Upper lobe of left lung (tissue), 6 donors: ENCODE data around the gene TSHZ2. TPM values are rescaled to one million over a fixed set of nuclear protein-coding genes. Genes with fewer than 3 reads are reported as not detected.

Source experiments
- ATAC-seq, 2 donors: fragments of 200-7000 bp; cut with Tn5 transposase; one replicate each; pipeline ENCODE4 v1.9.1; 2022; ENCODE audit warnings: mild to moderate bottlenecking in 2 of 2, moderate library complexity in 2 of 2; ENCODE audit not compliant: low FRiP score in 2 of 2
- DNase-seq, 2 donors: peaks; one replicate each; pipeline ENCODE4 v3.0.0-alpha.2; 2019 to 2020
- H3K27ac ChIP-seq, 4 donors: fragments of 200-600 bp; sonication (generic); one replicate each; pipeline ENCODE4 v1.5.1; 2016 to 2019
- H3K27me3 ChIP-seq, 4 donors: fragments of 200-600 bp; sonication (generic); one replicate each; pipeline ENCODE4 v1.5.1; 2017 to 2019
- H3K36me3 ChIP-seq, 4 donors: fragments of 200-600 bp; sonication (generic); one replicate each; pipeline ENCODE4 v1.5.1; 2016 to 2019
- H3K4me1 ChIP-seq, 4 donors: fragments of 200-600 bp; sonication (generic); one replicate each; pipeline ENCODE4 v1.5.1; 2018 to 2019
- H3K4me3 ChIP-seq, 4 donors: fragments of 200-600 bp; sonication (generic); one replicate each; pipeline ENCODE4 v1.5.1; 2017 to 2019; ENCODE audit warnings: mild to moderate bottlenecking in 2 of 4, moderate library complexity in 1 of 4
- H3K9me3 ChIP-seq, 4 donors: fragments of 200-600 bp; sonication (generic); one replicate each; pipeline ENCODE4 v1.5.1; 2018 to 2019
- CTCF ChIP-seq, 6 experiments: fragments of 450-650 bp in 4 of 6; fragments of 200-600 bp in 2 of 6; sonication (generic) in 2 of 6; IDR thresholded peaks; one replicate each; pipeline ENCODE4 v1.5.1; 2016 to 2019; ENCODE audit warnings: antibody characterized with exemption in 6 of 6
- EP300 ChIP-seq, 4 donors: sonication (generic); formaldehyde crosslinking; IDR thresholded peaks; one replicate each; pipeline ENCODE4 v1.5.1; 2017; ENCODE audit warnings: antibody characterized with exemption in 4 of 4, control low read depth in 2 of 4
- POLR2A ChIP-seq, 4 donors: fragments of 450-650 bp; IDR thresholded peaks; one replicate each; pipeline ENCODE4 v1.5.1; 2016 to 2017; ENCODE audit warnings: antibody characterized with exemption in 4 of 4, mild to moderate bottlenecking in 2 of 4
- POLR2AphosphoS5 ChIP-seq, 2 donors: sonication (generic); formaldehyde crosslinking; IDR thresholded peaks; one replicate each; pipeline ENCODE4 v1.5.1; 2017; ENCODE audit warnings: antibody characterized with exemption in 2 of 2
- WGBS, 2 donors: methylation state at CpG; one replicate each; pipeline ENCODE4 v1.1.5; 2017 to 2018; 5-methylcytosine and 5-hydroxymethylcytosine counted together
- total RNA-seq, 6 donors: library from RNA; depleted of rRNA in 4 of 6; stranded (reverse); fragments of >200 nt in 4 of 6; gene quantifications; one replicate each; pipeline versions ENCODE4 v1.1.0 to v1.2.1, GENCODE V29; 2016 to 2021
- donor health status: DM: no; HTN: no; CAD: no; lungs with moderate emphysema.
- donor health status: DM: no; HTN: yes; CAD: no; lungs with severe emphysema.

TSHZ2 gene
- total RNA-seq, 6 donors from 2014 or later, result 1.8 to 10.0 (median 3.2) TPM

GRCh38 chr20:53394433-53394832 lies 422.3 kb downstream of the TSHZ2 start:
- no peak for DNase-seq
- no peak for ATAC-seq
- Histone ChIP-seq H3K4me1 (peaks cover 0 to 3% (median 0%) of the 10 kb centered on the region in 4 donors), H3K27ac (no peak overlapping the region), H3K27me3 (no peaks in the 10 kb centered on the region), H3K36me3 (no peaks in the 10 kb centered on the region), H3K9me3 (no peaks in the 10 kb centered on the region), H3K4me3 (no peak overlapping the region)
- no peak for TF ChIP-seq POLR2AphosphoS5 (IDR thresholded peaks at IDR 0.05)
- no peak for TF ChIP-seq POLR2A (IDR thresholded peaks at IDR 0.05)
- TF ChIP-seq CTCF (IDR thresholded peaks at IDR 0.05), result no peak
- no peak for TF ChIP-seq EP300 (IDR thresholded peaks at IDR 0.05)

GRCh38 chr20:53395188-53395923 lies 423.2 kb downstream of the TSHZ2 start:
- no peaks in the 10 kb centered on the region for H3K36me3 ChIP-seq
- no peak for DNase-seq
- peak in 1 of 4 donors; percentile 41 for TF ChIP-seq EP300 (IDR thresholded peaks at IDR 0.05)
- no peak for TF ChIP-seq POLR2A (IDR thresholded peaks at IDR 0.05)
- H3K27me3 ChIP-seq, result no peaks in the 10 kb centered on the region
- 51 to 52% methylated on average over 5 of the region's 5 CpGs for WGBS, 2 donors
- no peak for ATAC-seq
- H3K27ac ChIP-seq, result peak overlapping the region in 2 of 4 donors; percentile 26 to 67
- no peak overlapping the region for H3K4me3 ChIP-seq
- peaks cover 0 to 3% (median 0%) of the 10 kb centered on the region in 4 donors for H3K4me1 ChIP-seq
- no peaks in the 10 kb centered on the region for H3K9me3 ChIP-seq

GRCh38 chr20:53399083-53399482 lies 426.9 kb downstream of the TSHZ2 start:
- H3K27ac ChIP-seq, result no peak overlapping the region
- TF ChIP-seq CTCF (IDR thresholded peaks at IDR 0.05) (no peak), POLR2A (IDR thresholded peaks at IDR 0.05) (no peak), EP300 (IDR thresholded peaks at IDR 0.05) (no peak), POLR2AphosphoS5 (IDR thresholded peaks at IDR 0.05) (no peak)
- no peak overlapping the region for H3K4me3 ChIP-seq
- DNase-seq (no peak), ATAC-seq (no peak)
- WGBS, 2 donors, result 83 to 87% methylated on average over 7 of the region's 7 CpGs
- H3K27me3 ChIP-seq, result no peaks in the 10 kb centered on the region
- H3K9me3 ChIP-seq, result no peaks in the 10 kb centered on the region
- no peaks in the 10 kb centered on the region for H3K36me3 ChIP-seq
- H3K4me1 ChIP-seq, result peaks cover 0 to 3% (median 0%) of the 10 kb centered on the region in 4 donors

GRCh38 chr20:53399592-53400335 lies 427.6 kb downstream of the TSHZ2 start:
- no peaks in the 10 kb centered on the region for H3K27me3 ChIP-seq
- peak in 1 of 2 donors; percentile 76 for DNase-seq
- TF ChIP-seq POLR2AphosphoS5 (IDR thresholded peaks at IDR 0.05) (no peak), EP300 (IDR thresholded peaks at IDR 0.05) (no peak), POLR2A (IDR thresholded peaks at IDR 0.05) (no peak), CTCF (IDR thresholded peaks at IDR 0.05) (no peak)
- peak; percentile 49 to 92 for ATAC-seq
- H3K9me3 ChIP-seq, result no peaks in the 10 kb centered on the region
- H3K27ac ChIP-seq, result no peak overlapping the region
- no peak overlapping the region for H3K4me3 ChIP-seq
- H3K4me1 ChIP-seq, result peaks cover 0 to 3% (median 0%) of the 10 kb centered on the region in 4 donors
- WGBS, 2 donors, result 51 to 66% methylated on average over 9 of the region's 9 CpGs
- no peaks in the 10 kb centered on the region for H3K36me3 ChIP-seq

GRCh38 chr20:53402233-53403005 lies 430.3 kb downstream of the TSHZ2 start:
- DNase-seq (no peak), ATAC-seq (no peak)
- H3K9me3 ChIP-seq, result no peaks in the 10 kb centered on the region
- no peak overlapping the region for H3K27ac ChIP-seq
- H3K4me3 ChIP-seq, result no peak overlapping the region
- no peaks in the 10 kb centered on the region for H3K4me1 ChIP-seq
- no peak for TF ChIP-seq POLR2AphosphoS5 (IDR thresholded peaks at IDR 0.05)
- no peak for TF ChIP-seq POLR2A (IDR thresholded peaks at IDR 0.05)
- TF ChIP-seq EP300 (IDR thresholded peaks at IDR 0.05), result no peak
- no peaks in the 10 kb centered on the region for H3K27me3 ChIP-seq
- 47 to 69% methylated on average over 4 of the region's 4 CpGs for WGBS, 2 donors
- H3K36me3 ChIP-seq, result no peaks in the 10 kb centered on the region
